Measurements from ENCODE around the gene INPP5K.

The INPP5K gene

DNA sequence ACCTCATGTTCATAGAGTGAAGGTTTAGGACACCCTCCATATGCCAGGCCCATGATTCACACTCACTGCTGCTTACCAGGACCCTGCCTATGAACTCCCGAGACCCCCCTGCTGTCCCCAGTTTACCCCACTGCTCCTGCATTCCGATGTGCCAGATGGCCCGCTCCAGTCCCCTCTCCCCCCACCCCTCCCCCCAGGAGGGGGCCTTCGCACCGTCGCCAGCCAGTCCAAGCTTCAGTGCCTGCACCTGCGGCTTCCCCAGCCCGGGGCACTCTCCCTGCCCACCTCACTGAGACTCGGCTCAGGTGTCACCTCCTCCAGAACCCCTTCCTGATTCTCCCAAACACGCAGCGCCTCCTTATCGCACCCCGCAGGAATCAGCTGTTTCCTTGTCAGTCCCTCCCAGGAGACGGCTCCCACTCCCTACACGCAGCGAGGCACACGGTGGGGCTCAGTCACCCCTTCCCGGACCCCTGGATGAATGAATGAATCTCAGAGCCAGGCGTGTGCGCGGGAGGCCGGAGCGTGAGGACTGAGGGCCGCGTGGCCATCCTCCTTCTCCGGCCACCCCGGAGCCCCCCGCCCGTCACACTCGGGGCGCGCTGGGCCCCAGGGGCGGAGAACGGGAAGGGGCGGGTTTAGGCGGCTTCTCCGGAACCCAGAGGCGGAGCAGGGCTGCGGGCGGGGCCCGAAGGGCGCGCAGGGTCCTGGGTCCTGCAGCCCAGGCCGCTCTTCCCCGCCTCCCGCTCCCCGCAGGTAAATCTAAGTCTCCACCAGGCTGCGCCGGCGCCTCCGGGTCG is 25.6 kb downstream of the INPP5K start:
- Histone ChIP-seq H3K36me3 (ENCODE audit: control insufficient read depth in 1 of 2, insufficient read depth in 2 of 2, low read length in 2 of 2) (peaks cover 3% of the 10 kb centered on the region in 2 donors), H3K27me3 (ENCODE audit: low read depth, low read length) (no peaks in the 10 kb centered on the region), H3K4me3 (ENCODE audit: low read depth in 1 of 2, low read length in 2 of 2) (peak overlapping the region; percentile 65 to 76), H3K27ac (ENCODE audit: low read length) (peak overlapping the region; percentile 56), H3K9me3 (ENCODE audit: control insufficient read depth in 1 of 2, low read length in 2 of 2) (no peaks in the 10 kb centered on the region), H3K4me1 (ENCODE audit: control insufficient read depth in 1 of 2, insufficient read depth in 2 of 2, low read length in 2 of 2) (peaks cover 13 to 77% of the 10 kb centered on the region in 2 donors)

DNA sequence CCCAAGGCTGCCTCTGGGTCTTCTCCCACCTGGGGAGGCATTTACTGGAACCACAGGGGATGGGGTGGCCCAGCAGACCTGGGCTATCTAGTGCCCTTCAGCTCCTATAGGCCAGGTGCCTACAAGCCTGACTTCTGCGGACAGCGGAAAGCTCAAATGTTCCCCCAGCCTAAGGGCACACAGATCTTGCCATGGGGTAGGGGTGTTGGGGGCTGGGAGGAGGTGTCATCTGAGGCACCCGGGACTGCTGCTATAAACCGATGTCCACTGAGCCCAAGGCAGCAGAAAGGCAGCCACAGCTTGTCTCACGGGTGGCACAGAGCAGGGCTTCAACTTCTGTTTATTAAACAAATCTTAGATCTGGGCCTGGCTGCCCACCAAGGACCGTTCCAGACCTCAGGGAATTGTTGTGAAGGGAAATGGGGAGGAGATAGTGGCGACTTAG is 27.6 kb downstream of the INPP5K start:
- H3K4me3 ChIP-seq (ENCODE audit: low read depth in 1 of 2, low read length in 2 of 2) = peak overlapping the region; percentile 52 to 61
- no peaks in the 10 kb centered on the region for H3K36me3 ChIP-seq (ENCODE audit: control insufficient read depth in 1 of 2, insufficient read depth in 2 of 2, low read length in 2 of 2)
- H3K4me1 ChIP-seq (ENCODE audit: control insufficient read depth in 1 of 2, insufficient read depth in 2 of 2, low read length in 2 of 2) = peaks cover 13 to 71% of the 10 kb centered on the region in 2 donors
- peak overlapping the region; percentile 85 for H3K27ac ChIP-seq (ENCODE audit: low read length)
- no peaks in the 10 kb centered on the region for H3K27me3 ChIP-seq (ENCODE audit: low read depth, low read length)
- no peaks in the 10 kb centered on the region for H3K9me3 ChIP-seq (ENCODE audit: control insufficient read depth in 1 of 2, low read length in 2 of 2)

DNA sequence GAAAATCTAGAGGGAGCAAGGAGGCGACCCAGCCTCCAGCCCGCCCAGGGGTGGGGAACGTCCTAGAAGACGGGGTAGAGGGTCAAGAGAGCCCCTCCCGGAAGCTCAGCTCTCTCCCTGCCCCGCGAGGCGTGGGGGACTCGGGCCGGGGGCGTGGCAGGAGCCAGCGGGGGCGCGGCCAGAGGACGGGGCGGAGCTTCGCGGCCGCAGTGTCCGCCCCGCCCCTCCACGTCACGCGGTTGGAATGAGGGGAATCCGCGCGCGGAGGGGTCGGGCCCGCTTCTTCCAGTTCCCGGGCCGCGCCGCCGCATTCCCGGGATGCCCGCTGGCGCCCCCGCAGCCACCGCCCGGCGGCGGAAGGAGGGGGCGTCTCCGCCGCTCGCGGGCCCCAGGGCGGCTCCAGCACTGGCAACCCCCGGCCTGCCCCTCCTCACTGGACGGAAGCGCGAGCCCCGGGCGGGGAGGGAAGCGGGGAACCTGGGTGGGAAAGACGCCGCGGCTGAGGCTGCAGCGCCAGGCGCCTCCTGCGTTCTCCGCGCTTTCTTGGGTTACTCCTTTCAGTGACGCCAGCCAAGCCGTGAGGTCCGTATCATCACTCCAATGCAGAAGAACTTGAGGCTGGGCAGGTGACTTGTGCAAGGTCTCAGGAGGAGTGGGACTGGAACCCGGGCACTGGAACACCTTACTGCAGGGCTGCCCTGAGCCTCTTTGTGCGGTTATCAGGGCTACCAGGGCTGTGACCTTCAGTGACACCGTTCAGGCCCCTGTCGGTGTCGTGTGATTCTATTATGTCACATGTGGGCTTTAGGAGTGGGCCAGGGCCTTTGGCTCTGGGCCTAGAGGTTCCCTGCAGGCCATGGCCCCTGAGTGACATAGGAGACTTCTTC is 28.2 kb downstream of the INPP5K start:
- H3K36me3 ChIP-seq (ENCODE audit: control insufficient read depth in 1 of 2, insufficient read depth in 2 of 2, low read length in 2 of 2) = peaks cover 0 to 3% of the 10 kb centered on the region in 2 donors
- no peaks in the 10 kb centered on the region for H3K9me3 ChIP-seq (ENCODE audit: control insufficient read depth in 1 of 2, low read length in 2 of 2)
- H3K27ac ChIP-seq (ENCODE audit: low read length) = peak overlapping the region; percentile 85
- H3K27me3 ChIP-seq (ENCODE audit: low read depth, low read length) = no peaks in the 10 kb centered on the region
- peaks cover 12 to 70% of the 10 kb centered on the region in 2 donors for H3K4me1 ChIP-seq (ENCODE audit: control insufficient read depth in 1 of 2, insufficient read depth in 2 of 2, low read length in 2 of 2)
- H3K4me3 ChIP-seq (ENCODE audit: low read depth in 1 of 2, low read length in 2 of 2) = peak overlapping the region; percentile 52 to 61

DNA sequence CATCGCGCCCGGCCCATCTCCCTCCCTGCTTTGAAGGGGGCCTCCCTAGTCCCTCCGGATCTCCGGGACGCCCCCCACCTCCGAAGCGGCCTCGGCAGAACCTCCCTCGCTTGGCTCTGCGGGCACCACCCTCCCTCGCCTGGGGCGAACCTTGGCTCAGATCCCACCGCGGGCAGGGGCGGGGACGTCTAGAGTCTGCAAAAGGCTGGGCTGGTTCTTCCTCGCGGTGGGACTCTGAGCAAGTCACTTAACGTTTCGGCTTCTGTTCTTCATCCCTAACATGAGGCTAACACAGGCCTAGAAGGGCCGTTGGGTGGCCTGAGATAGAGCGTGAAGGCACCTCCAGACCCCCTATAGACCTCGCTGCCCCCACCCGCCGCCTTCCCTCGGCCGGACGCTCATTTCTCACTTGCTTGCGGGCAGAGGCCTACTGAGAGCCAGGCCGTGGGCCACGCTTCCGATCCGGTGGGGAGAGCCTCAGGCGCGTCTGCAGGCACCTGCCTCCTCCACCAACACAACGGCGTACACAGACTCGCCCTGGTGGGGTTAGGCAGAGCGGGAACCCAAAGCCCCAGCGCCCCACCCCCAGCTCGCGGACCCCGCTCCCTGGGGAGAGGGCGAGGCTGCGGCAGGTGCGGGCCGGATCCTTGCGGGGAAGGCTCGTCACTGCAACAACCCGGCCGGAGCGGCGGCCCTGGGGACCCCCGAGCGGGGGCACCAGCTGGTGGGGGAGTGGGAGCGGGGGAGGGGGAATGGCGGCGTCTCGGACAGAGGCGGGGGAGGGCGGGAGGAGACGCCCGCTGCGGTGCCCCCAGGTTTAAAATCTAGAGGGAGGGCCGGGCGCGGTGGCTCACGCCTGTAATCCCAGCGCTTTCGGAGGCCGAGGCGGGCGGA is 29.4 kb downstream of the INPP5K start:
- Histone ChIP-seq H3K4me1 (ENCODE audit: control insufficient read depth in 1 of 2, insufficient read depth in 2 of 2, low read length in 2 of 2) (peaks cover 6 to 64% of the 10 kb centered on the region in 2 donors), H3K27me3 (ENCODE audit: low read depth, low read length) (no peaks in the 10 kb centered on the region), H3K9me3 (ENCODE audit: control insufficient read depth in 1 of 2, low read length in 2 of 2) (no peaks in the 10 kb centered on the region), H3K27ac (ENCODE audit: low read length) (peak overlapping the region; percentile 60), H3K4me3 (ENCODE audit: low read depth in 1 of 2, low read length in 2 of 2) (peak overlapping the region in 1 of 2 donors; percentile 61), H3K36me3 (ENCODE audit: control insufficient read depth in 1 of 2, insufficient read depth in 2 of 2, low read length in 2 of 2) (peaks cover 0 to 10% of the 10 kb centered on the region in 2 donors)

GRCh38 chr17:1485423-1486376 is 30.7 kb downstream of the INPP5K start:
- peaks cover 6 to 58% of the 10 kb centered on the region in 2 donors for H3K4me1 ChIP-seq (ENCODE audit: control insufficient read depth in 1 of 2, insufficient read depth in 2 of 2, low read length in 2 of 2)
- peaks cover 6 to 17% of the 10 kb centered on the region in 2 donors for H3K36me3 ChIP-seq (ENCODE audit: control insufficient read depth in 1 of 2, insufficient read depth in 2 of 2, low read length in 2 of 2)
- no peaks in the 10 kb centered on the region for H3K27me3 ChIP-seq (ENCODE audit: low read depth, low read length)
- H3K27ac ChIP-seq (ENCODE audit: low read length) = peak overlapping the region; percentile 80
- H3K4me3 ChIP-seq (ENCODE audit: low read depth in 1 of 2, low read length in 2 of 2) = peak overlapping the region; percentile 66 to 73
- no peaks in the 10 kb centered on the region for H3K9me3 ChIP-seq (ENCODE audit: control insufficient read depth in 1 of 2, low read length in 2 of 2)

DNA sequence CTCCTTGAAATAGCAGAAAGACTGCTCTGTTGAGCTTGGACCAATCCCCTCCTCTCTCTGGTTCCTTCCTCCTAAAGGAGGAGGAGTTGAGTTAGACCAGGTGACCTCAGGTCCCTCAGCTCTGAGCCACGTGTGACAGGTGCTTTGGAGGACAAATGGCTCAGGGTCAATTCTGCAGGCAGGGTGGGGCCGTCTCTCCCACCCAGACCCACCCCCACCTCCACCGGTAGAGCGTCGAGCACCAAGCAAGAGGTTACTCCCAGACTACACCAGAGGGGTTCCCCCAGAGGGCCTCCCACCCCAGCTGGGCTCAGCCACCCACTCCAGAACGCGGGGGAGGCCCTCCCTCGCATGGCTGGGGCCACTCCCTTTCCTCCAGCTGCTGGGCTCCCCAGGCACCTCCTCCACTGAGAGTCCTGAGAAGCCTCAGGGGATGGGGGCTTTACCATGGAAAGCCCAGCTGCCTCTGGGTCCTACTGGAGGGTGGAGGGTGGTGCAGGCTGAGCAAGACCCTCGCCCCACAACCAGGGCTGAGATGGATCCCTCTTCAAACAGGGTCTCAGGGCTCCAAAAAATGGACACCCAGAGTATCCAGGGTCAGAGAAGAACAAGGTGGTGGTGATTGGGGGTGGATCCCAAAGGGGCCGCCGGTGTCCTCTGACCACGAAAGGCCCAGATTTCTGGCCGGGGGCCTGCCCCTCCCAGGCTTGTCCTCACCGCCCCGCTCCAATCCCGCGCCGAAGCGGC is 31.6 kb downstream of the INPP5K start:
- Histone ChIP-seq H3K36me3 (ENCODE audit: control insufficient read depth in 1 of 2, insufficient read depth in 2 of 2, low read length in 2 of 2) (peaks cover 8 to 22% of the 10 kb centered on the region in 2 donors), H3K4me1 (ENCODE audit: control insufficient read depth in 1 of 2, insufficient read depth in 2 of 2, low read length in 2 of 2) (peaks cover 4 to 50% of the 10 kb centered on the region in 2 donors), H3K27ac (ENCODE audit: low read length) (peak overlapping the region; percentile 80), H3K27me3 (ENCODE audit: low read depth, low read length) (no peaks in the 10 kb centered on the region), H3K4me3 (ENCODE audit: low read depth in 1 of 2, low read length in 2 of 2) (peak overlapping the region; percentile 66 to 73), H3K9me3 (ENCODE audit: control insufficient read depth in 1 of 2, low read length in 2 of 2) (no peaks in the 10 kb centered on the region)

GRCh38 chr17:1484060-1484535 is 32.3 kb downstream of the INPP5K start:
- H3K27ac ChIP-seq (ENCODE audit: low read length) = no peak overlapping the region
- H3K4me1 ChIP-seq (ENCODE audit: control insufficient read depth in 1 of 2, insufficient read depth in 2 of 2, low read length in 2 of 2) = peaks cover 4 to 42% of the 10 kb centered on the region in 2 donors
- H3K4me3 ChIP-seq (ENCODE audit: low read depth in 1 of 2, low read length in 2 of 2) = no peak overlapping the region
- H3K27me3 ChIP-seq (ENCODE audit: low read depth, low read length) = no peaks in the 10 kb centered on the region
- H3K36me3 ChIP-seq (ENCODE audit: control insufficient read depth in 1 of 2, insufficient read depth in 2 of 2, low read length in 2 of 2) = peaks cover 8 to 29% of the 10 kb centered on the region in 2 donors
- H3K9me3 ChIP-seq (ENCODE audit: control insufficient read depth in 1 of 2, low read length in 2 of 2) = no peaks in the 10 kb centered on the region

DNA sequence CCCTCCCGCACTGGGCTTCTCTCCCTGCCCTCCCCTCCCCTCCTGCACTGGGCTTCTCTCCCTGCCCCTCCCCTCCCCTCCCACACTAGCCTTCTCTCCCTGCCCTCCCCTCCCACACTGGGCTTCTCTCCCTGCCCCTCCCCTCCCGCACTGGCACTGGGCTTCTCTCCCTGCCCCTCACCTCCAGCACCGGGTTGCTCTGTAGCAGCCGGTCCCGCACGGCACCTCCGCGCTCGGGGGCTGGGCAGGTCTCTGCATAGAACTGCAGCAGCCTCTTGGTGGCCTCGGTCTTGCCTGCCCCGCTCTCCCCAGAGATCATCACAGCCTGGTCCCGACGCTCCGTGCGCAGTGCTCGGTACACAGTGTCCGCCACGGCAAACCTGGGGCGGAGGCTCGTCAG is 33.7 kb downstream of the INPP5K start:
- no peaks in the 10 kb centered on the region for H3K27me3 ChIP-seq (ENCODE audit: low read depth, low read length)
- no peaks in the 10 kb centered on the region for H3K9me3 ChIP-seq (ENCODE audit: control insufficient read depth in 1 of 2, low read length in 2 of 2)
- H3K4me1 ChIP-seq (ENCODE audit: control insufficient read depth in 1 of 2, insufficient read depth in 2 of 2, low read length in 2 of 2) = peaks cover 0 to 34% of the 10 kb centered on the region in 2 donors
- H3K4me3 ChIP-seq (ENCODE audit: low read depth in 1 of 2, low read length in 2 of 2) = no peak overlapping the region
- H3K36me3 ChIP-seq (ENCODE audit: control insufficient read depth in 1 of 2, insufficient read depth in 2 of 2, low read length in 2 of 2) = peaks cover 18 to 44% of the 10 kb centered on the region in 2 donors
- no peak overlapping the region for H3K27ac ChIP-seq (ENCODE audit: low read length)

DNA sequence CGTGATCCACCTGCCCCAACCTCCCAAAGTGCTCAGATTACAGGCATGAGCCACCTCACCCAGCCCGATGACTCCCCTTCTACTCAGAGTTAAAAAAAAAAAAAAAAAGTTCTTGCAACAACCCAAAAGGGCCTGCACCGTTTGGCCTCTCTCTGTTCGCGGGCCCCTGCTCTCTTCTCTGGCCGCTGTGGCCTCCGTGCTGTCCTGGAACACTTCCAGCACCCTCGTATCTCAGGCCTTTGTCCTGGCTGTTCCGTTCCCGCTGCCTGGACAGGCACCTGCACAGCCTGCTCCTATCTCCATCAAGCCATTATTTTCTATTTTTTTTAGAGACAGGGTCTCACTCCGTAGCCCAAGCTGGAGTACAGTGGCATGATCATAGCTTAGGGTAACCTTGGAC is 34.7 kb downstream of the INPP5K start:
- peaks cover 0 to 27% of the 10 kb centered on the region in 2 donors for H3K4me1 ChIP-seq (ENCODE audit: control insufficient read depth in 1 of 2, insufficient read depth in 2 of 2, low read length in 2 of 2)
- H3K27ac ChIP-seq (ENCODE audit: low read length) = no peak overlapping the region
- H3K27me3 ChIP-seq (ENCODE audit: low read depth, low read length) = no peaks in the 10 kb centered on the region
- H3K4me3 ChIP-seq (ENCODE audit: low read depth in 1 of 2, low read length in 2 of 2) = no peak overlapping the region
- H3K36me3 ChIP-seq (ENCODE audit: control insufficient read depth in 1 of 2, insufficient read depth in 2 of 2, low read length in 2 of 2) = peaks cover 23 to 53% of the 10 kb centered on the region in 2 donors
- H3K9me3 ChIP-seq (ENCODE audit: control insufficient read depth in 1 of 2, low read length in 2 of 2) = no peaks in the 10 kb centered on the region

Data from muscle layer of duodenum (tissue), 2 donors.